GM21447 (cell line): Measurements from ENCODE around the gene CCDC43.

Source experiments
- ATAC-seq: cut with Tn5 transposase; IDR thresholded peaks from one replicate; pipeline ENCODE4 v1.9.1; 2021; ENCODE audit not compliant: unreplicated experiment

CCDC43 gene

DNA sequence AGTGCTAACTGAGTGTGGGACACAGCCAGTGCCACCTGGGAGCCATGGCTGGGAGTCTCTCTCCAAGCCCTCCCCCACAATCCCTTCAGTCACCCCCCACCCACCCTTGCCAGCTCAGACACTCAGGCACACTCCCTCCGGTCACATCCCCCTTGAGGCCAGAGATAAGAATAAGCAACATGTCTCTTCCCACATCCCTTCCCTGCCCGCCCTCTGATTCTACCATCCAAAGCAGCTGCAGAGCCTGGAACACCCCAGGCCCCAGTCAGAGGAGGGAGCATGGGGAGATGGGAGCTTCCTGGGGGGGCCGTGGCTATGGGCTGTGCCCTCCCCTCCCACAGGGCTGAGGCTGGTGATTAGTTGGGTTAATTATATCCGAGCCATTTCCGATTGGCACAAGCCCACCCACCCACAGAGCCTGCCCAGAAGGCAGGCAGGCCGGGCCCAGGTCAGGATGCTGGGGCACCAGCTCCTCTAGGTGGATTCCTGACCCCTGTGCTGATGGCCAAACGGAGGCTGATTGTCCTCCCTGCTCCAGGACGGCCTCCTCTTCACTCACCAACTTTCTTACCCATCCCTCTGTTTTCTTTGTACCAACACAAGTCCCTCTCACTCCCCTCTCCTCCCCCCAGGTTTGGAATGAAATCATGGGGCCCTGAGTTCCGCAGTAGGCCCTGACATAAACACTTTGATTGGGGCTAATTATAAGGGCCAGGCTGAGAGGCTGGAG is 61.9 kb downstream of the CCDC43 start:
- no peak for ATAC-seq
